ENCODE measurements around the gene C3orf80. TPM values are rescaled to one million over a fixed set of nuclear protein-coding genes. Genes with fewer than 3 reads are reported as not detected.

C3orf80 gene
- total RNA-seq, 1 experiment from 2014 or later = 0.66 TPM

- no peak for ATAC-seq
- H3K4me1 Mint-ChIP-seq = no peaks in the 10 kb centered on the region
- no peak overlapping the region for H3K27ac Mint-ChIP-seq
- ChIA-PET CTCF (no interaction called here), POLR2A (no interaction called here)
- no peaks in the 10 kb centered on the region for H3K9me3 Mint-ChIP-seq
- no peaks in the 10 kb centered on the region for H3K27me3 Mint-ChIP-seq (ENCODE audit: low read depth)
- no peaks in the 10 kb centered on the region for H3K36me3 Mint-ChIP-seq
- TF ChIP-seq, protein P1, sequence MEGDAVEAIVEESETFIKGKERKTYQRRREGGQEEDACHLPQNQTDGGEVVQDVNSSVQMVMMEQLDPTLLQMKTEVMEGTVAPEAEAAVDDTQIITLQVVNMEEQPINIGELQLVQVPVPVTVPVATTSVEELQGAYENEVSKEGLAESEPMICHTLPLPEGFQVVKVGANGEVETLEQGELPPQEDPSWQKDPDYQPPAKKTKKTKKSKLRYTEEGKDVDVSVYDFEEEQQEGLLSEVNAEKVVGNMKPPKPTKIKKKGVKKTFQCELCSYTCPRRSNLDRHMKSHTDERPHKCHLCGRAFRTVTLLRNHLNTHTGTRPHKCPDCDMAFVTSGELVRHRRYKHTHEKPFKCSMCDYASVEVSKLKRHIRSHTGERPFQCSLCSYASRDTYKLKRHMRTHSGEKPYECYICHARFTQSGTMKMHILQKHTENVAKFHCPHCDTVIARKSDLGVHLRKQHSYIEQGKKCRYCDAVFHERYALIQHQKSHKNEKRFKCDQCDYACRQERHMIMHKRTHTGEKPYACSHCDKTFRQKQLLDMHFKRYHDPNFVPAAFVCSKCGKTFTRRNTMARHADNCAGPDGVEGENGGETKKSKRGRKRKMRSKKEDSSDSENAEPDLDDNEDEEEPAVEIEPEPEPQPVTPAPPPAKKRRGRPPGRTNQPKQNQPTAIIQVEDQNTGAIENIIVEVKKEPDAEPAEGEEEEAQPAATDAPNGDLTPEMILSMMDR (IDR thresholded peaks at IDR 0.05) = no peak
- TF ChIP-seq MAX (CRISPR knock-in tag; IDR thresholded peaks at IDR 0.05) (no peak), IRF2 (CRISPR knock-in tag; IDR thresholded peaks at IDR 0.05; ENCODE audit: borderline replicate concordance, low read depth) (no peak), ZNF532 (CRISPR knock-in tag; IDR thresholded peaks at IDR 0.05; ENCODE audit: borderline replicate concordance) (no peak)
- H3K4me3 Mint-ChIP-seq = no peak overlapping the region
- no peak for DNase-seq (ENCODE audit: low spot score)
Measured at GRCh38 chr3:160260587-160261270, 35.5 kb downstream of the C3orf80 start.

GRCh38 chr3:160265088-160265487 is 39.9 kb downstream of the C3orf80 start:
- no peaks in the 10 kb centered on the region for H3K27me3 Mint-ChIP-seq (ENCODE audit: low read depth)
- POLR2A ChIA-PET = no interaction called here
- H3K4me1 Mint-ChIP-seq = no peaks in the 10 kb centered on the region
- H3K27ac Mint-ChIP-seq = no peak overlapping the region
- H3K9me3 Mint-ChIP-seq = no peaks in the 10 kb centered on the region
- no peak overlapping the region for H3K4me3 Mint-ChIP-seq
- no peaks in the 10 kb centered on the region for H3K36me3 Mint-ChIP-seq
- no peak for DNase-seq (ENCODE audit: low spot score)
- CTCF ChIA-PET = no interaction called here
- no peak for ATAC-seq
- TF ChIP-seq NFE2L1 (CRISPR knock-in tag; IDR thresholded peaks at IDR 0.05) (no peak), ZNF219 (CRISPR knock-in tag; IDR thresholded peaks at IDR 0.05; ENCODE audit: borderline replicate concordance) (no peak), ZNF281 (CRISPR knock-in tag; IDR thresholded peaks at IDR 0.05) (no peak), ZNF423 (CRISPR knock-in tag; IDR thresholded peaks at IDR 0.05) (no peak), TEAD4 (CRISPR knock-in tag; IDR thresholded peaks at IDR 0.05) (no peak), JAZF1 (CRISPR knock-in tag; IDR thresholded peaks at IDR 0.05) (no peak), PREB (CRISPR knock-in tag; IDR thresholded peaks at IDR 0.05; ENCODE audit: borderline replicate concordance) (no peak), EMX1 (CRISPR knock-in tag; IDR thresholded peaks at IDR 0.05) (no peak), SMAD3 (CRISPR knock-in tag; IDR thresholded peaks at IDR 0.05; ENCODE audit: borderline replicate concordance) (no peak), SOX15 (CRISPR knock-in tag; IDR thresholded peaks at IDR 0.05) (no peak), FOXK1 (CRISPR knock-in tag; IDR thresholded peaks at IDR 0.05) (no peak), ZNF512 (CRISPR knock-in tag; IDR thresholded peaks at IDR 0.05; ENCODE audit: borderline replicate concordance) (no peak)
- TF ChIP-seq, protein P2, sequence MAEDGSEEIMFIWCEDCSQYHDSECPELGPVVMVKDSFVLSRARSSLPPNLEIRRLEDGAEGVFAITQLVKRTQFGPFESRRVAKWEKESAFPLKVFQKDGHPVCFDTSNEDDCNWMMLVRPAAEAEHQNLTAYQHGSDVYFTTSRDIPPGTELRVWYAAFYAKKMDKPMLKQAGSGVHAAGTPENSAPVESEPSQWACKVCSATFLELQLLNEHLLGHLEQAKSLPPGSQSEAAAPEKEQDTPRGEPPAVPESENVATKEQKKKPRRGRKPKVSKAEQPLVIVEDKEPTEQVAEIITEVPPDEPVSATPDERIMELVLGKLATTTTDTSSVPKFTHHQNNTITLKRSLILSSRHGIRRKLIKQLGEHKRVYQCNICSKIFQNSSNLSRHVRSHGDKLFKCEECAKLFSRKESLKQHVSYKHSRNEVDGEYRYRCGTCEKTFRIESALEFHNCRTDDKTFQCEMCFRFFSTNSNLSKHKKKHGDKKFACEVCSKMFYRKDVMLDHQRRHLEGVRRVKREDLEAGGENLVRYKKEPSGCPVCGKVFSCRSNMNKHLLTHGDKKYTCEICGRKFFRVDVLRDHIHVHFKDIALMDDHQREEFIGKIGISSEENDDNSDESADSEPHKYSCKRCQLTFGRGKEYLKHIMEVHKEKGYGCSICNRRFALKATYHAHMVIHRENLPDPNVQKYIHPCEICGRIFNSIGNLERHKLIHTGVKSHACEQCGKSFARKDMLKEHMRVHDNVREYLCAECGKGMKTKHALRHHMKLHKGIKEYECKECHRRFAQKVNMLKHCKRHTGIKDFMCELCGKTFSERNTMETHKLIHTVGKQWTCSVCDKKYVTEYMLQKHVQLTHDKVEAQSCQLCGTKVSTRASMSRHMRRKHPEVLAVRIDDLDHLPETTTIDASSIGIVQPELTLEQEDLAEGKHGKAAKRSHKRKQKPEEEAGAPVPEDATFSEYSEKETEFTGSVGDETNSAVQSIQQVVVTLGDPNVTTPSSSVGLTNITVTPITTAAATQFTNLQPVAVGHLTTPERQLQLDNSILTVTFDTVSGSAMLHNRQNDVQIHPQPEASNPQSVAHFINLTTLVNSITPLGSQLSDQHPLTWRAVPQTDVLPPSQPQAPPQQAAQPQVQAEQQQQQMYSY (CRISPR knock-in tag; IDR thresholded peaks at IDR 0.05) = no peak
- TF ChIP-seq, protein P3, sequence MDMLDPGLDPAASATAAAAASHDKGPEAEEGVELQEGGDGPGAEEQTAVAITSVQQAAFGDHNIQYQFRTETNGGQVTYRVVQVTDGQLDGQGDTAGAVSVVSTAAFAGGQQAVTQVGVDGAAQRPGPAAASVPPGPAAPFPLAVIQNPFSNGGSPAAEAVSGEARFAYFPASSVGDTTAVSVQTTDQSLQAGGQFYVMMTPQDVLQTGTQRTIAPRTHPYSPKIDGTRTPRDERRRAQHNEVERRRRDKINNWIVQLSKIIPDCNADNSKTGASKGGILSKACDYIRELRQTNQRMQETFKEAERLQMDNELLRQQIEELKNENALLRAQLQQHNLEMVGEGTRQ (CRISPR knock-in tag; IDR thresholded peaks at IDR 0.05) = no peak

Data from WTC11 (cell line).